GM18868 (cell line): Measurements from ENCODE around the gene IL17RA.

ENCODE experiments used
- ATAC-seq: cut with Tn5 transposase; IDR thresholded peaks from one replicate; pipeline ENCODE4 v1.9.1; 2021; ENCODE audit warnings: mild to moderate bottlenecking, moderate library complexity; ENCODE audit not compliant: unreplicated experiment

Gene IL17RA

GRCh38 chr22:17079572-17079971 is 5.2 kb upstream of the IL17RA start:
- ATAC-seq = no peak

GRCh38 chr22:17083255-17083654 is 1.5 kb upstream of the IL17RA start:
- no peak for ATAC-seq

GRCh38 chr22:17083811-17084441 is 874 bp upstream of the IL17RA start:
- no peak for ATAC-seq

- peak; percentile 2 for ATAC-seq
Observed at GRCh38 chr22:17085277-17086181, 729 bp downstream of the IL17RA start.

GRCh38 chr22:17086296-17086695 is 1.5 kb downstream of the IL17RA start:
- no peak for ATAC-seq

GRCh38 chr22:17086788-17087497 is 2.1 kb downstream of the IL17RA start:
- no peak for ATAC-seq

- peak; percentile 35 for ATAC-seq
Observed at GRCh38 chr22:17087498-17088131, 2.8 kb downstream of the IL17RA start.

GRCh38 chr22:17090550-17090949 is 5.8 kb downstream of the IL17RA start:
- no peak for ATAC-seq

GRCh38 chr22:17091851-17092250 is 7.1 kb downstream of the IL17RA start:
- no peak for ATAC-seq

GRCh38 chr22:17093081-17093480 is 8.3 kb downstream of the IL17RA start:
- ATAC-seq = no peak

- no peak for ATAC-seq
Observed at GRCh38 chr22:17095538-17095937, 10.7 kb downstream of the IL17RA start.

GRCh38 chr22:17096071-17096470 is 11.3 kb downstream of the IL17RA start:
- no peak for ATAC-seq

GRCh38 chr22:17097062-17097461 is 12.3 kb downstream of the IL17RA start:
- ATAC-seq = no peak

GRCh38 chr22:17097701-17098100 is 12.9 kb downstream of the IL17RA start:
- no peak for ATAC-seq

GRCh38 chr22:17098379-17098819 is 13.6 kb downstream of the IL17RA start:
- ATAC-seq = no peak

- ATAC-seq = no peak
Observed at GRCh38 chr22:17100621-17101020, 15.8 kb downstream of the IL17RA start.

- no peak for ATAC-seq
Observed at GRCh38 chr22:17101475-17102296, 16.9 kb downstream of the IL17RA start.

GRCh38 chr22:17102297-17102667 is 17.5 kb downstream of the IL17RA start:
- ATAC-seq = no peak

- no peak for ATAC-seq
Observed at GRCh38 chr22:17103351-17103750, 18.6 kb downstream of the IL17RA start.

GRCh38 chr22:17104336-17104935 is 19.6 kb downstream of the IL17RA start:
- no peak for ATAC-seq
